ENCODE results near the gene DMD.

The DMD gene

DNA sequence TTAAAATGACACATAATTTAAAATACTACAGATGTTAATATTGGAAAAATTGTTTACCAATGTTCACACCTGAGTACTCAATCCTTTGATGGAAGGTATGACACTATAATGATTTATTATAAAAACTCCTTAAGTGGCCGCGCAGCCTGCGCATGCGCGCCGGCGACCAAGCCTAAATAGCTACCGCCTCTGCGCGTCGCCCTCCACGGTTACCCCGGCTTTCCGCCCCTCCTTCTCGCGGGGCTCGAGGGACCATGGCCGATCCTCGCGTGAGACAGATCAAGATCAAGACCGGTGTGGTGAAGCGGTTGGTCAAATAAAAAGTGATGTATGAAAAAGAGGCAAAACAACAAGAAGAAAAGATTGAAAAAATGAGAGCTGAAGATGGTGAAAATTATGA lies 170.2 kb downstream of the DMD start:
- Histone ChIP-seq H3K79me2 (ENCODE audit: insufficient read depth, low read length) (no peaks in the 10 kb centered on the region), H3K27ac (ENCODE audit: low read length) (no peak overlapping the region), H3K4me3 (ENCODE audit: low read depth in 1 of 2, low read length in 2 of 2) (no peak overlapping the region), H3K36me3 (ENCODE audit: insufficient read depth, low read length) (no peaks in the 10 kb centered on the region), H3K9me3 (ENCODE audit: insufficient read depth, low read length, severe bottlenecking) (no peaks in the 10 kb centered on the region), H3K4me2 (ENCODE audit: insufficient read depth, low read length) (no peak overlapping the region), H2AFZ (ENCODE audit: low read depth, low read length) (no peak overlapping the region), H4K20me1 (ENCODE audit: insufficient read depth, low read length) (no peaks in the 10 kb centered on the region), H3K9ac (ENCODE audit: low read depth, low read length) (no peak overlapping the region), H3K4me1 (ENCODE audit: insufficient read depth, low read length) (no peaks in the 10 kb centered on the region), H3K27me3 (ENCODE audit: insufficient read depth, low read length, poor library complexity) (no peaks in the 10 kb centered on the region)
- TF ChIP-seq, protein P1, sequence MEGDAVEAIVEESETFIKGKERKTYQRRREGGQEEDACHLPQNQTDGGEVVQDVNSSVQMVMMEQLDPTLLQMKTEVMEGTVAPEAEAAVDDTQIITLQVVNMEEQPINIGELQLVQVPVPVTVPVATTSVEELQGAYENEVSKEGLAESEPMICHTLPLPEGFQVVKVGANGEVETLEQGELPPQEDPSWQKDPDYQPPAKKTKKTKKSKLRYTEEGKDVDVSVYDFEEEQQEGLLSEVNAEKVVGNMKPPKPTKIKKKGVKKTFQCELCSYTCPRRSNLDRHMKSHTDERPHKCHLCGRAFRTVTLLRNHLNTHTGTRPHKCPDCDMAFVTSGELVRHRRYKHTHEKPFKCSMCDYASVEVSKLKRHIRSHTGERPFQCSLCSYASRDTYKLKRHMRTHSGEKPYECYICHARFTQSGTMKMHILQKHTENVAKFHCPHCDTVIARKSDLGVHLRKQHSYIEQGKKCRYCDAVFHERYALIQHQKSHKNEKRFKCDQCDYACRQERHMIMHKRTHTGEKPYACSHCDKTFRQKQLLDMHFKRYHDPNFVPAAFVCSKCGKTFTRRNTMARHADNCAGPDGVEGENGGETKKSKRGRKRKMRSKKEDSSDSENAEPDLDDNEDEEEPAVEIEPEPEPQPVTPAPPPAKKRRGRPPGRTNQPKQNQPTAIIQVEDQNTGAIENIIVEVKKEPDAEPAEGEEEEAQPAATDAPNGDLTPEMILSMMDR (IDR thresholded peaks at IDR 0.05; ENCODE audit: borderline replicate concordance, extremely low read depth, low read length, poor library complexity, severe bottlenecking) = no peak
- TF ChIP-seq EZH2 (IDR thresholded peaks at IDR 0.05; ENCODE audit: borderline replicate concordance, low read depth, low read length, severe bottlenecking) = no peak
- ATAC-seq (ENCODE audit: insufficient read depth, low read depth) (no peak), DNase-seq (no peak)

DNA sequence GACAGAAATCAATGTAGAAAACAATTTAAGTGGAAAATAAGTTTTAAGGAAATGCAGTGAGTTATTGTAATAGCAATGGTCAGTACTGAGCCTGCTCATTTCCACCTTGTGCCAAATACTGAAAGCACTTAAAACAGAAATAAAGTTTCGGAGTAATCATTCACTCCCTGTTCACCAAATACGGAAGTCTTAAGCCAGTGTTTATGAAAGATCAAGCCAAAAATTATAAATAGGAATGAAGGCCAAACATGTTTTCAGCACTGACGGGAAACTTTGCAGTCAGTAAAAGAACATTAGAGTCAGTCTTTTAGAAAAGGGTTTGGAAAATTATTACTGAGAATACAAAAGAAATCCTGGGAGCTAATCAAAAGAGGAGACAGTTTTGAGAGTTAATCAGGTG lies 178.6 kb downstream of the DMD start:
- no peak for ATAC-seq (ENCODE audit: insufficient read depth, low read depth)
- Histone ChIP-seq H3K4me1 (ENCODE audit: insufficient read depth, low read length) (no peaks in the 10 kb centered on the region), H3K4me3 (ENCODE audit: low read depth in 1 of 2, low read length in 2 of 2) (no peak overlapping the region), H3K36me3 (ENCODE audit: insufficient read depth, low read length) (no peaks in the 10 kb centered on the region), H4K20me1 (ENCODE audit: insufficient read depth, low read length) (no peaks in the 10 kb centered on the region), H3K27me3 (ENCODE audit: insufficient read depth, low read length, poor library complexity) (no peaks in the 10 kb centered on the region), H3K9me3 (ENCODE audit: insufficient read depth, low read length, severe bottlenecking) (no peaks in the 10 kb centered on the region), H3K4me2 (ENCODE audit: insufficient read depth, low read length) (no peak overlapping the region), H3K9ac (ENCODE audit: low read depth, low read length) (no peak overlapping the region), H2AFZ (ENCODE audit: low read depth, low read length) (no peak overlapping the region), H3K27ac (ENCODE audit: low read length) (no peak overlapping the region), H3K79me2 (ENCODE audit: insufficient read depth, low read length) (no peaks in the 10 kb centered on the region)
- DNase-seq = no peak
- TF ChIP-seq EZH2 (IDR thresholded peaks at IDR 0.05; ENCODE audit: borderline replicate concordance, low read depth, low read length, severe bottlenecking) = no peak
- TF ChIP-seq, protein P1 (IDR thresholded peaks at IDR 0.05; ENCODE audit: borderline replicate concordance, extremely low read depth, low read length, poor library complexity, severe bottlenecking) = no peak

DNA sequence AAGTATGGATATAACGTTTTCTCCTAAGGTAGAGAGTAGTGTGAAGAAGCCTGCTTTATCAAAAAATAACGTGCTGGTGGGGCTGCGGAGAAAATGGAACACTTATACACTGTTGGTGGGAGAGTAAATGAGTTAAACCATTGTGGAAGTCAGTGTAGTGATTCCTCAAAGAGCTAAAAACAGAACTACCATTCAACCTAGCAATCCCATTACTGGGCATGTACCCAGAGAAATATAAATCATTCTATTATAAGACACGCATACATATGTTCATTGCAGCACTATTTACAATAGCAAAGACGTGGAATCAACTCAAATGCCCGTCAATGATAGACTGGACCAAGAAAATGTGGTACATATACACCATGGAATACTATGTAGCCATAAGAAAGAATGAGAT lies 196.4 kb downstream of the DMD start:
- Histone ChIP-seq H3K79me2 (ENCODE audit: insufficient read depth, low read length) (no peaks in the 10 kb centered on the region), H3K4me3 (ENCODE audit: low read depth in 1 of 2, low read length in 2 of 2) (no peak overlapping the region), H3K4me2 (ENCODE audit: insufficient read depth, low read length) (no peak overlapping the region), H4K20me1 (ENCODE audit: insufficient read depth, low read length) (no peaks in the 10 kb centered on the region), H3K36me3 (ENCODE audit: insufficient read depth, low read length) (no peaks in the 10 kb centered on the region), H3K27ac (ENCODE audit: low read length) (no peak overlapping the region), H3K4me1 (ENCODE audit: insufficient read depth, low read length) (no peaks in the 10 kb centered on the region), H3K9ac (ENCODE audit: low read depth, low read length) (no peak overlapping the region), H3K27me3 (ENCODE audit: insufficient read depth, low read length, poor library complexity) (no peaks in the 10 kb centered on the region), H3K9me3 (ENCODE audit: insufficient read depth, low read length, severe bottlenecking) (no peaks in the 10 kb centered on the region), H2AFZ (ENCODE audit: low read depth, low read length) (no peak overlapping the region)
- TF ChIP-seq EZH2 (IDR thresholded peaks at IDR 0.05; ENCODE audit: borderline replicate concordance, low read depth, low read length, severe bottlenecking) = no peak
- TF ChIP-seq, protein P1 (IDR thresholded peaks at IDR 0.05; ENCODE audit: borderline replicate concordance, extremely low read depth, low read length, poor library complexity, severe bottlenecking) = no peak
- DNase-seq (no peak), ATAC-seq (ENCODE audit: insufficient read depth, low read depth) (no peak)

DNA sequence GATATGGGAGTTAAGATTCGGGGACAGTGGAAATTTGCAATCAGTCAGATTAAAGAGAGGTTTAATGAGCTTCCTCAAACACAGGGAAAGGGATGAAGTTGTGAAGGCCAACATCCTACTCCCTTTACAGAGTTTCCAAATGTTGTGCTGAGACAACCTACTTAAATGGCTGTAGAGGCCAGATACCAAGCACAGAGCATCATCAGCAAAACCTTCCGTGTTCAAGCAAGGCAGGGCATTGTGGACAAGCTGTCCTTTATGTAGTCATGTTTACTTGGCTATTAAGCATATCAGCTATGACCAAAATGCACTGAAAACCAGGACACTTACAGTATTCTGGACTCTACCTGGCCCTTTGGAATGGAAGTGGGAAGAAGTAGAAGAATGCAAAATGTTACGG lies 197.3 kb downstream of the DMD start:
- no peaks in the 10 kb centered on the region for H3K27me3 ChIP-seq (ENCODE audit: insufficient read depth, low read length, poor library complexity)
- no peaks in the 10 kb centered on the region for H4K20me1 ChIP-seq (ENCODE audit: insufficient read depth, low read length)
- H3K9ac ChIP-seq (ENCODE audit: low read depth, low read length) = no peak overlapping the region
- no peaks in the 10 kb centered on the region for H3K4me1 ChIP-seq (ENCODE audit: insufficient read depth, low read length)
- ATAC-seq (ENCODE audit: insufficient read depth, low read depth) (no peak), DNase-seq (no peak)
- TF ChIP-seq, protein P1 (IDR thresholded peaks at IDR 0.05; ENCODE audit: borderline replicate concordance, extremely low read depth, low read length, poor library complexity, severe bottlenecking) = no peak
- TF ChIP-seq EZH2 (IDR thresholded peaks at IDR 0.05; ENCODE audit: borderline replicate concordance, low read depth, low read length, severe bottlenecking) = no peak
- no peaks in the 10 kb centered on the region for H3K9me3 ChIP-seq (ENCODE audit: insufficient read depth, low read length, severe bottlenecking)
- no peak overlapping the region for H2AFZ ChIP-seq (ENCODE audit: low read depth, low read length)
- no peaks in the 10 kb centered on the region for H3K79me2 ChIP-seq (ENCODE audit: insufficient read depth, low read length)
- H3K4me2 ChIP-seq (ENCODE audit: insufficient read depth, low read length) = no peak overlapping the region
- H3K27ac ChIP-seq (ENCODE audit: low read length) = no peak overlapping the region
- H3K4me3 ChIP-seq (ENCODE audit: low read depth in 1 of 2, low read length in 2 of 2) = no peak overlapping the region
- no peaks in the 10 kb centered on the region for H3K36me3 ChIP-seq (ENCODE audit: insufficient read depth, low read length)

Data from DND-41 (cell line).